Gastrocnemius medialis (tissue), 4 donors: Measurements from ENCODE around the gene KCNH3. TPM values are rescaled to one million over a fixed set of nuclear protein-coding genes. Genes with fewer than 3 reads are reported as not detected.

ENCODE experiments used
- ATAC-seq, 2 donors: fragments of 150-250 bp; one replicate each; pipeline ENCODE4 v1.9.1; 2016
- DNase-seq, 2 donors: peaks; one replicate each; pipeline ENCODE4 v3.0.0-alpha.2; 2019
- H3K27ac ChIP-seq, 4 donors: fragments of 200-600 bp; sonication (generic); 1 replicate in 1 of 4; 2 replicates in 3 of 4; pipeline ENCODE4 v1.5.1; 2016 to 2018; ENCODE audit warnings: mild to moderate bottlenecking in 2 of 4, moderate library complexity in 1 of 4
- H3K27me3 ChIP-seq, 3 donors: fragments of 200-600 bp; sonication (generic) in 2 of 3; 1 replicate in 1 of 3; 2 replicates in 2 of 3; pipeline versions ENCODE4 v1.5.1 to v1.6.0; 2016 to 2019; ENCODE audit warnings: mild to moderate bottlenecking in 1 of 3, moderate library complexity in 1 of 3
- H3K36me3 ChIP-seq, 2 donors: fragments of 200-600 bp; sonication (generic) in 1 of 2; one replicate each; pipeline ENCODE4 v1.5.1; 2017 to 2018
- H3K4me1 ChIP-seq, 2 donors: fragments of 200-600 bp; sonication (generic) in 1 of 2; one replicate each; pipeline ENCODE4 v1.5.1; 2016 to 2017; ENCODE audit warnings: mild to moderate bottlenecking in 2 of 2
- H3K4me3 ChIP-seq, 4 donors: fragments of 200-600 bp; sonication (generic) in 3 of 4; 1 replicate in 1 of 4; 2 replicates in 3 of 4; pipeline ENCODE4 v1.5.1; 2016 to 2019; ENCODE audit warnings: mild to moderate bottlenecking in 2 of 4
- H3K9me3 ChIP-seq, 3 donors: fragments of 200-600 bp; sonication (generic) in 2 of 3; 1 replicate in 1 of 3; 2 replicates in 2 of 3; pipeline ENCODE4 v1.5.1; 2016 to 2019
- CTCF ChIP-seq, 5 experiments: fragments of 450-650 bp in 3 of 5; fragments of 200-600 bp in 2 of 5; sonication (generic) in 2 of 5; IDR thresholded peaks in 4 of 5; conservative IDR thresholded peaks in 1 of 5; 1 replicate in 4 of 5; 2 replicates in 1 of 5; pipeline ENCODE4 v1.5.1; 2016 to 2019; ENCODE audit warnings: antibody characterized with exemption in 5 of 5, mild to moderate bottlenecking in 3 of 5, moderate library complexity in 3 of 5
- POLR2A ChIP-seq, 2 donors: fragments of 450-650 bp; IDR thresholded peaks; one replicate each; pipeline ENCODE4 v1.6.1; 2017; ENCODE audit warnings: antibody characterized with exemption in 2 of 2, mild to moderate bottlenecking in 2 of 2, moderate library complexity in 2 of 2
- in situ Hi-C, 4 donors: fragments of 200-750 bp; cut with MboI; loops; one replicate each; pipeline versions ENCODE4 v1.15.0 to v1.8.0; 2017; ENCODE audit warnings: low sequenced_read_pairs in 4 of 4
- intact Hi-C: fragments of 100-400 bp; cut with DNase I; formaldehyde crosslinking; loops from one replicate; pipeline ENCODE4 v1.15.1; 2023; ENCODE audit warnings: low total_unique reads
- total RNA-seq, 4 donors: library from RNA; depleted of rRNA; stranded (reverse); fragments of >200 nt; gene quantifications; one replicate each; pipeline versions ENCODE4 v1.1.0 to v1.2.3, GENCODE V29; 2016

KCNH3 gene
- total RNA-seq, 4 donors from 2014 or later: not detected

GRCh38 chr12:49587174-49587908, 48.5 kb downstream of the KCNH3 start:
- Histone ChIP-seq H3K27ac (no peak overlapping the region), H3K4me3 (no peak overlapping the region), H3K36me3 (peaks cover 0 to 5% of the 10 kb centered on the region in 2 donors), H3K4me1 (peaks cover 6% of the 10 kb centered on the region in 2 donors), H3K9me3 (no peaks in the 10 kb centered on the region), H3K27me3 (no peaks in the 10 kb centered on the region)
- DNase-seq (no peak), ATAC-seq (no peak)
- intact Hi-C loops: no loop called here
- in situ Hi-C loops: no loop called here
- TF ChIP-seq POLR2A (IDR thresholded peaks at IDR 0.05) (no peak), CTCF (IDR thresholded peaks at IDR 0.05 in 4 of 5, conservative IDR thresholded peaks at IDR 0.05 in 1 of 5) (no peak)

- Histone ChIP-seq H3K4me3 (no peak overlapping the region), H3K36me3 (peaks cover 0 to 5% of the 10 kb centered on the region in 2 donors), H3K9me3 (no peaks in the 10 kb centered on the region), H3K4me1 (peaks cover under 1 to 6% of the 10 kb centered on the region in 2 donors), H3K27ac (no peak overlapping the region), H3K27me3 (no peaks in the 10 kb centered on the region)
- intact Hi-C loops (no loop called here), in situ Hi-C loops (no loop called here)
- TF ChIP-seq POLR2A (IDR thresholded peaks at IDR 0.05) (no peak), CTCF (IDR thresholded peaks at IDR 0.05 in 4 of 5, conservative IDR thresholded peaks at IDR 0.05 in 1 of 5) (no peak)
- ATAC-seq (no peak), DNase-seq (no peak)
Observed at GRCh38 chr12:49588281-49588680, 49.5 kb downstream of the KCNH3 start.

- intact Hi-C loops: no loop called here
- Histone ChIP-seq H3K27me3 (no peaks in the 10 kb centered on the region), H3K9me3 (no peaks in the 10 kb centered on the region), H3K4me1 (peaks cover 0 to 6% of the 10 kb centered on the region in 2 donors), H3K4me3 (no peak overlapping the region), H3K27ac (no peak overlapping the region), H3K36me3 (peaks cover 0 to 5% of the 10 kb centered on the region in 2 donors)
- DNase-seq (no peak), ATAC-seq (no peak)
- in situ Hi-C loops: no loop called here
- TF ChIP-seq POLR2A (IDR thresholded peaks at IDR 0.05) (no peak), CTCF (IDR thresholded peaks at IDR 0.05 in 4 of 5, conservative IDR thresholded peaks at IDR 0.05 in 1 of 5) (no peak)
Observed at GRCh38 chr12:49588721-49589516, 50.1 kb downstream of the KCNH3 start.

GRCh38 chr12:49598527-49598926, 59.7 kb downstream of the KCNH3 start:
- ATAC-seq (no peak), DNase-seq (no peak)
- TF ChIP-seq POLR2A (IDR thresholded peaks at IDR 0.05): no peak
- TF ChIP-seq CTCF (IDR thresholded peaks at IDR 0.05 in 4 of 5, conservative IDR thresholded peaks at IDR 0.05 in 1 of 5): no peak
- in situ Hi-C loops: no loop called here
- no peaks in the 10 kb centered on the region for H3K27me3 ChIP-seq
- no peaks in the 10 kb centered on the region for H3K4me1 ChIP-seq
- no peaks in the 10 kb centered on the region for H3K36me3 ChIP-seq
- intact Hi-C loops: no loop called here
- H3K4me3 ChIP-seq: no peak overlapping the region
- H3K9me3 ChIP-seq: no peaks in the 10 kb centered on the region
- no peak overlapping the region for H3K27ac ChIP-seq
